Measurements from ENCODE around the gene TJP2. TPM values are rescaled to one million over a fixed set of nuclear protein-coding genes. Genes with fewer than 3 reads are reported as not detected.

TJP2 gene
- total RNA-seq, 2 experiments from 2014 or later = 21.4 to 24.5 TPM

GRCh38 chr9:69317081-69317480, 143.0 kb downstream of the TJP2 start:
- no peak for DNase-seq
- peaks cover 13% of the 10 kb centered on the region for H3K9me3 Mint-ChIP-seq
- no peaks in the 10 kb centered on the region for H3K36me3 Mint-ChIP-seq (ENCODE audit: low read depth)
- no peaks in the 10 kb centered on the region for H3K4me1 Mint-ChIP-seq
- no peak overlapping the region for H3K27ac Mint-ChIP-seq
- ChIA-PET POLR2A (no interaction called here), CTCF (interaction anchor here (0.6 to 1.4 kb wide), 2 partner anchors 25 to 257 kb away, joined by 3 read pairs; no protein-coding TSS in a partner anchor)
- no peak overlapping the region for H3K4me3 Mint-ChIP-seq
- H3K27me3 Mint-ChIP-seq = peaks cover 12% of the 10 kb centered on the region

- peaks cover 17% of the 10 kb centered on the region for H3K27me3 Mint-ChIP-seq
These were observed 143.8 kb downstream of the TJP2 start for GRCh38 chr9:69317894-69318293.

GRCh38 chr9:69319324-69320025, 145.4 kb downstream of the TJP2 start:
- peaks cover 31% of the 10 kb centered on the region for H3K27me3 Mint-ChIP-seq
- no peak overlapping the region for H3K4me3 Mint-ChIP-seq
- POLR2A ChIA-PET = no interaction called here
- H3K36me3 Mint-ChIP-seq (ENCODE audit: low read depth) = no peaks in the 10 kb centered on the region
- CTCF ChIA-PET = interaction anchor here (1.8 kb wide), 2 partner anchors 9 to 12 kb away, joined by 4 to 8 read pairs; no protein-coding TSS in a partner anchor
- no peak for DNase-seq
- H3K9me3 Mint-ChIP-seq = no peaks in the 10 kb centered on the region
- H3K4me1 Mint-ChIP-seq = no peaks in the 10 kb centered on the region
- no peak overlapping the region for H3K27ac Mint-ChIP-seq

More at GRCh38 chr9:69317894-69318293, 143.8 kb downstream of the TJP2 start:
- Mint-ChIP-seq H3K36me3 (ENCODE audit: low read depth) (no peaks in the 10 kb centered on the region), H3K4me1 (no peaks in the 10 kb centered on the region), H3K9me3 (peaks cover 10% of the 10 kb centered on the region), H3K27ac (no peak overlapping the region), H3K4me3 (no peak overlapping the region)
- CTCF ChIA-PET = interaction anchor here (1.4 kb wide), 1 partner anchor 24 kb away, joined by 3 read pairs; no protein-coding TSS in a partner anchor
- POLR2A ChIA-PET = no interaction called here
- no peak for DNase-seq

- CTCF ChIA-PET = no interaction called here
- Mint-ChIP-seq H3K9me3 (no peaks in the 10 kb centered on the region), H3K4me1 (peaks cover 1% of the 10 kb centered on the region), H3K27ac (no peak overlapping the region), H3K36me3 (ENCODE audit: low read depth) (no peaks in the 10 kb centered on the region), H3K27me3 (peaks cover 52% of the 10 kb centered on the region), H3K4me3 (no peak overlapping the region)
- no peak for DNase-seq
- POLR2A ChIA-PET = no interaction called here
These were observed 148.2 kb downstream of the TJP2 start for GRCh38 chr9:69322256-69322655.

GRCh38 chr9:69323861-69324260, 149.8 kb downstream of the TJP2 start:
- ChIA-PET CTCF (no interaction called here), POLR2A (no interaction called here)
- no peaks in the 10 kb centered on the region for H3K9me3 Mint-ChIP-seq
- H3K4me3 Mint-ChIP-seq = no peak overlapping the region
- no peak for DNase-seq
- H3K27ac Mint-ChIP-seq = no peak overlapping the region
- H3K4me1 Mint-ChIP-seq = peaks cover 1% of the 10 kb centered on the region
- H3K36me3 Mint-ChIP-seq (ENCODE audit: low read depth) = no peaks in the 10 kb centered on the region
- H3K27me3 Mint-ChIP-seq = peaks cover 61% of the 10 kb centered on the region

Other genes with a start within 250 kb of the TJP2 start
- gene PRKACG, start 160.2 kb upstream of the TJP2 start, total RNA-seq = not detected
- 10 to 100 TPM; 27.2 to 32.0 TPM for gene FXN, start 138.5 kb upstream of the TJP2 start, total RNA-seq
- gene ENTREP1, start 150.9 kb downstream of the TJP2 start, total RNA-seq = not detected